ENCODE measurements around the gene NUDCD2. TPM values are rescaled to one million over a fixed set of nuclear protein-coding genes. Genes with fewer than 3 reads are reported as not detected.
A peak's percentile ranks its signal among the peaks of the same experiment; 100 is the strongest.

Gene NUDCD2
- polyA plus RNA-seq, 3 donors = 3.4 to 23.6 (median 22.0) TPM

DNA sequence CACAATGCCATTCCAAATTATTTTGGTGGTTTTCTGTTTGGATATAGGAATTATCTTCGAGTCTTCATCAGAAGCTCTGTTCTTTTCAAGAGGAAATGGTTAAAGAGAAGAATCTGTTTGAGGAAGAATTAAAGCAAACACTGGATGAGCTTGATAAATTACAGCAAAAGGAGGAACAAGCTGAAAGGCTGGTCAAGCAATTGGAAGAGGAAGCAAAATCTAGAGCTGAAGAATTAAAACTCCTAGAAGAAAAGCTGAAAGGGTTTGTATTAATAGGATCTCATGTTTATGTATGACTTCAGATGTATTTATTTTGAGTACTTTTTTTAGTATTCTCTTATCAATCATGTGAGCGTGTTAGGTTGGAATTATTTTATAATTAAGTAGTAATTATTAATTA is 15.5 kb upstream of the NUDCD2 start:
- TF ChIP-seq, protein P1, sequence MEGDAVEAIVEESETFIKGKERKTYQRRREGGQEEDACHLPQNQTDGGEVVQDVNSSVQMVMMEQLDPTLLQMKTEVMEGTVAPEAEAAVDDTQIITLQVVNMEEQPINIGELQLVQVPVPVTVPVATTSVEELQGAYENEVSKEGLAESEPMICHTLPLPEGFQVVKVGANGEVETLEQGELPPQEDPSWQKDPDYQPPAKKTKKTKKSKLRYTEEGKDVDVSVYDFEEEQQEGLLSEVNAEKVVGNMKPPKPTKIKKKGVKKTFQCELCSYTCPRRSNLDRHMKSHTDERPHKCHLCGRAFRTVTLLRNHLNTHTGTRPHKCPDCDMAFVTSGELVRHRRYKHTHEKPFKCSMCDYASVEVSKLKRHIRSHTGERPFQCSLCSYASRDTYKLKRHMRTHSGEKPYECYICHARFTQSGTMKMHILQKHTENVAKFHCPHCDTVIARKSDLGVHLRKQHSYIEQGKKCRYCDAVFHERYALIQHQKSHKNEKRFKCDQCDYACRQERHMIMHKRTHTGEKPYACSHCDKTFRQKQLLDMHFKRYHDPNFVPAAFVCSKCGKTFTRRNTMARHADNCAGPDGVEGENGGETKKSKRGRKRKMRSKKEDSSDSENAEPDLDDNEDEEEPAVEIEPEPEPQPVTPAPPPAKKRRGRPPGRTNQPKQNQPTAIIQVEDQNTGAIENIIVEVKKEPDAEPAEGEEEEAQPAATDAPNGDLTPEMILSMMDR (IDR thresholded peaks at IDR 0.05) = no peak
- intact Hi-C loops (cut with micrococcal nuclease) = no loop called here
- H3K4me3 ChIP-seq (replicated peaks in 1 of 3; ENCODE audit: low read depth in 2 of 3, low read length in 3 of 3) = no peak overlapping the region
- no peak for DNase-seq
- 40% methylated on average over 1 of the region's 2 CpGs for WGBS (ENCODE audit: insufficient coverage)
- no peak overlapping the region for H3K9ac ChIP-seq (ENCODE audit: insufficient read depth, low read length, poor library complexity, severe bottlenecking)
- Mint-ChIP-seq H3K9me3 (no peaks in the 10 kb centered on the region), H3K4me3 (no peak overlapping the region), H3K27ac (peak overlapping the region in 1 of 7 donors; percentile 51), H3K27me3 (ENCODE audit: low read depth in 3 of 3) (peaks cover 0 to 1% (median 0%) of the 10 kb centered on the region in 3 donors), H3K36me3 (peaks cover 57 to 74% of the 10 kb centered on the region in 2 donors), H3K4me1 (peaks cover 4% of the 10 kb centered on the region)
- no peaks in the 10 kb centered on the region for H3K27me3 ChIP-seq (ENCODE audit: control insufficient read depth in 2 of 2, insufficient read depth in 2 of 2, low read length in 2 of 2)
- peak overlapping the region; percentile 21 for H2AFZ ChIP-seq (ENCODE audit: insufficient read depth, low read depth, low read length, poor library complexity, severe bottlenecking)
- H3K4me2 ChIP-seq (replicated peaks; ENCODE audit: extremely low read depth, low read length, poor library complexity, severe bottlenecking) = no peak overlapping the region
- no peaks in the 10 kb centered on the region for H4K20me1 ChIP-seq (ENCODE audit: insufficient read depth, low read length)
- peak overlapping the region in 1 of 2 donors; percentile 29 for H3K27ac ChIP-seq (ENCODE audit: low read depth in 1 of 2, low read length in 2 of 2)
- no peaks in the 10 kb centered on the region for H3K79me2 ChIP-seq (ENCODE audit: insufficient read depth, low read length)
- H3K9me3 ChIP-seq (replicated peaks in 1 of 2; ENCODE audit: control insufficient read depth in 1 of 2, insufficient read depth in 1 of 2, low read length in 2 of 2) = no peaks in the 10 kb centered on the region
- H3K4me1 ChIP-seq (ENCODE audit: control insufficient read depth in 1 of 2, insufficient read depth in 2 of 2, low read length in 2 of 2) = no peaks in the 10 kb centered on the region
- H3K36me3 ChIP-seq (replicated peaks in 1 of 2; ENCODE audit: control insufficient read depth in 1 of 2, insufficient read depth in 2 of 2, low read length in 2 of 2) = peaks cover 48 to 88% of the 10 kb centered on the region in 2 donors

DNA sequence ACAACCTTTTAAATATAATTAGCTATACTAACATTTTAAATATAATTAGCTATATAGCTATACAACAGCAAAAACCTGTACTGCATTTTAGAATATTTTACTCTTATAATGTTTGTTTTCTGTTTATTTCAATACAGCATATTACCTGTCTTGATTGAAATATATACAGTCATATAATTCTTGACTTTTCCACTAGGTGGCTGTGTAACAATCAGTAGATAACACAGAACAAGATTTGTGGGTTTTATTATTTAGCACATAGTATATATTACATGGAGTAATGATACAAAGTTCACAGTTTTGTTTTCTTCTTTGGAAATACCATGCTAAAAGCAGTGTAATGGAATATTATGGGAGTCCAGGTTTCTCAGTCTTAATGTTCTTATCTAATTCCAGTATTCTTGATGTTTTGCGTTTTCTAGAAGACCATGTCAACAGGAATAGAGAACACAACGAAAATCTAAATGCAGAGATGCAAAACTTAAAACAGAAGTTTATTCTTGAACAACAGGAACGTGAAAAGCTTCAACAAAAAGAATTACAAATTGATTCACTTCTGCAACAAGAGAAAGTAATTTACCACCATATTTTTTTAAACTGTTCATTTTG is 13.8 kb upstream of the NUDCD2 start:
- TF ChIP-seq, protein P1 (IDR thresholded peaks at IDR 0.05) = peak; percentile 61
- no peak for DNase-seq

More for the DNA sequence above, 13.8 kb upstream of the NUDCD2 start:
- Mint-ChIP-seq H3K9me3 (no peaks in the 10 kb centered on the region), H3K4me3 (no peak overlapping the region), H3K4me1 (peaks cover 4% of the 10 kb centered on the region), H3K27ac (no peak overlapping the region), H3K27me3 (ENCODE audit: low read depth in 3 of 3) (peaks cover 0 to 1% (median 0%) of the 10 kb centered on the region in 3 donors), H3K36me3 (peaks cover 55 to 72% of the 10 kb centered on the region in 2 donors)
- Histone ChIP-seq H3K9me3 (replicated peaks in 1 of 2; ENCODE audit: control insufficient read depth in 1 of 2, insufficient read depth in 1 of 2, low read length in 2 of 2) (no peaks in the 10 kb centered on the region), H3K36me3 (replicated peaks in 1 of 2; ENCODE audit: control insufficient read depth in 1 of 2, insufficient read depth in 2 of 2, low read length in 2 of 2) (peaks cover 49 to 86% of the 10 kb centered on the region in 2 donors), H3K27ac (ENCODE audit: low read depth in 1 of 2, low read length in 2 of 2) (peak overlapping the region in 1 of 2 donors; percentile 49), H2AFZ (ENCODE audit: insufficient read depth, low read depth, low read length, poor library complexity, severe bottlenecking) (no peak overlapping the region), H3K4me3 (replicated peaks in 1 of 3; ENCODE audit: low read depth in 2 of 3, low read length in 3 of 3) (no peak overlapping the region), H3K79me2 (ENCODE audit: insufficient read depth, low read length) (no peaks in the 10 kb centered on the region), H3K4me2 (replicated peaks; ENCODE audit: extremely low read depth, low read length, poor library complexity, severe bottlenecking) (no peak overlapping the region), H3K27me3 (ENCODE audit: control insufficient read depth in 2 of 2, insufficient read depth in 2 of 2, low read length in 2 of 2) (no peaks in the 10 kb centered on the region), H3K4me1 (ENCODE audit: control insufficient read depth in 1 of 2, insufficient read depth in 2 of 2, low read length in 2 of 2) (no peaks in the 10 kb centered on the region), H4K20me1 (ENCODE audit: insufficient read depth, low read length) (no peaks in the 10 kb centered on the region), H3K9ac (ENCODE audit: insufficient read depth, low read length, poor library complexity, severe bottlenecking) (no peak overlapping the region)
- 83% methylated on average over 3 of the region's 3 CpGs for WGBS (ENCODE audit: insufficient coverage)
- intact Hi-C loops (cut with micrococcal nuclease) = no loop called here

All from CD14-positive monocyte (primary cell).